ENCODE data around the gene KDM1B.

Gene KDM1B

GRCh38 chr6:18263418-18264218 lies 108.4 kb downstream of the KDM1B start:
- no peak for DNase-seq (ENCODE audit: low spot score)

GRCh38 chr6:18264219-18264922 lies 109.1 kb downstream of the KDM1B start, which contains the start of gene DEK:
DEK (minus strand) TSS chr6:18264530; CDS start chr6:18263987, 543 bp downstream.
- peak; percentile 69 for DNase-seq (ENCODE audit: low spot score)

- DNase-seq (ENCODE audit: low spot score) = no peak
These were observed 109.7 kb downstream of the KDM1B start for GRCh38 chr6:18264923-18265377.

- DNase-seq (ENCODE audit: low spot score) = no peak
These were observed 110.7 kb downstream of the KDM1B start for GRCh38 chr6:18265787-18266522.

- no peak for DNase-seq (ENCODE audit: low spot score)
These were observed 111.3 kb downstream of the KDM1B start for GRCh38 chr6:18266523-18266912.

GRCh38 chr6:18268066-18268465 lies 112.8 kb downstream of the KDM1B start:
- DNase-seq (ENCODE audit: low spot score) = no peak

- no peak for DNase-seq (ENCODE audit: low spot score)
These were observed 114.0 kb downstream of the KDM1B start for GRCh38 chr6:18269253-18269652.

- DNase-seq (ENCODE audit: low spot score) = no peak
These were observed 114.5 kb downstream of the KDM1B start for GRCh38 chr6:18269717-18270116.

- DNase-seq (ENCODE audit: low spot score) = no peak
These were observed 115.0 kb downstream of the KDM1B start for GRCh38 chr6:18270216-18270615.
